Naive thymus-derived CD4-positive, alpha-beta T cell (primary cell): ENCODE measurements around the gene SFI1. TPM values are rescaled to one million over a fixed set of nuclear protein-coding genes. Genes with fewer than 3 reads are reported as not detected.
A peak's percentile ranks its signal among the peaks of the same experiment; 100 is the strongest.
"Not testable (repeated sequence)": the region's sequence is repeated elsewhere in the genome, so short reads cannot be mapped to it uniquely, and the experiment has no call there.

ENCODE experiments used
- ATAC-seq: fragments of 150-1000 bp; cut with Tn5 transposase; 2 replicates; pipeline ENCODE4 v1.10.0; 2021; ENCODE audit warnings: mild to moderate bottlenecking, moderate library complexity
- CTCF ChIA-PET: fragments of 350-600 bp; sonication (Branson Sonifier 250); formaldehyde crosslinking; loops from one replicate; lab custom pipeline; 2021; ENCODE audit warnings: antibody characterized with exemption; lab: Charles Lee
- POLR2A ChIA-PET: fragments of 350-600 bp; sonication (Branson Sonifier 250); formaldehyde crosslinking; loops from one replicate; lab custom pipeline; 2021; ENCODE audit warnings: antibody characterized with exemption, inconsistent platforms; lab: Charles Lee
- DNase-seq, 9 donors: peaks; one replicate each; pipeline versions ENCODE4 v3.0.0 to v3.0.0-alpha.2; 2020 to 2022; ENCODE audit warnings: mixed read lengths in 1 of 9
- H3K27ac ChIP-seq: one replicate; pipeline ENCODE4 v1.7.0; 2013; ENCODE audit warnings: mild to moderate bottlenecking, low read depth, low read length, moderate library complexity
- H3K27me3 ChIP-seq, 2 donors: one replicate each; pipeline ENCODE4 v1.7.0; 2013; ENCODE audit warnings: low read length in 2 of 2, mild to moderate bottlenecking in 2 of 2, moderate library complexity in 2 of 2; ENCODE audit not compliant: control insufficient read depth in 2 of 2, insufficient read depth in 2 of 2
- H3K36me3 ChIP-seq, 3 experiments: 1 replicate in 2 of 3; 2 replicates in 1 of 3; pipeline ENCODE4 v1.7.0; 2013; ENCODE audit warnings: low read length in 3 of 3, mild to moderate bottlenecking in 3 of 3, moderate library complexity in 1 of 3; ENCODE audit not compliant: insufficient read depth in 3 of 3, control insufficient read depth in 2 of 3
- H3K4me1 ChIP-seq, 2 donors: one replicate each; pipeline ENCODE4 v1.7.0; 2013; ENCODE audit warnings: low read length in 2 of 2, mild to moderate bottlenecking in 2 of 2, moderate library complexity in 1 of 2; ENCODE audit not compliant: control insufficient read depth in 2 of 2, insufficient read depth in 2 of 2
- H3K4me3 ChIP-seq: 2 replicates; pipeline ENCODE4 v1.7.0; 2013; ENCODE audit warnings: mild to moderate bottlenecking, low read length
- H3K9me3 ChIP-seq, 3 experiments: 1 replicate in 2 of 3; 2 replicates in 1 of 3; pipeline ENCODE4 v1.7.0; 2013; ENCODE audit warnings: low read length in 3 of 3; ENCODE audit not compliant: control insufficient read depth in 2 of 3
- H3K27ac Mint-ChIP-seq, 9 donors: one replicate each; pipeline ENCODE4 v1.8.0; 2020 to 2022; ENCODE audit warnings: mixed read lengths in 9 of 9, mild to moderate bottlenecking in 8 of 9, moderate library complexity in 5 of 9, inconsistent platforms in 2 of 9
- H3K27me3 Mint-ChIP-seq, 5 donors: one replicate each; pipeline ENCODE4 v1.8.0; 2021 to 2022; ENCODE audit warnings: mixed read lengths in 5 of 5, mild to moderate bottlenecking in 1 of 5
- H3K36me3 Mint-ChIP-seq, 5 donors: one replicate each; pipeline ENCODE4 v1.8.0; 2020 to 2022; ENCODE audit warnings: mixed read lengths in 5 of 5, mild to moderate bottlenecking in 3 of 5, inconsistent platforms in 1 of 5
- H3K4me1 Mint-ChIP-seq, 7 donors: one replicate each; pipeline ENCODE4 v1.8.0; 2020 to 2022; ENCODE audit warnings: mixed read lengths in 7 of 7, mild to moderate bottlenecking in 3 of 7, inconsistent platforms in 1 of 7
- H3K4me3 Mint-ChIP-seq, 10 donors: one replicate each; pipeline ENCODE4 v1.8.0; 2020 to 2022; ENCODE audit warnings: mild to moderate bottlenecking in 10 of 10, mixed read lengths in 10 of 10, moderate library complexity in 6 of 10, inconsistent platforms in 2 of 10
- H3K9me3 Mint-ChIP-seq, 11 donors: one replicate each; pipeline ENCODE4 v1.8.0; 2020 to 2022; ENCODE audit warnings: mixed read lengths in 11 of 11, mild to moderate bottlenecking in 4 of 11, inconsistent platforms in 1 of 11, moderate library complexity in 1 of 11
- intact Hi-C, 2 donors: fragments of 100-400 bp; cut with micrococcal nuclease; formaldehyde crosslinking; loops; one replicate each; pipeline ENCODE4 v1.15.1; 2023
- polyA plus RNA-seq, 2 donors: library from polyadenylated mRNA; unstranded; fragments of 300-500 nt; fragmentation: Illumina TruSeq; gene quantifications; one replicate each; pipeline ENCODE4 v1.2.3, GENCODE V29; 2021
- total RNA-seq, 6 experiments: library from RNA in 5 of 6; stranded (reverse) in 5 of 6; gene quantifications; 1 replicate in 5 of 6; 2 replicates in 1 of 6; pipeline ENCODE4 v1.2.3 and lab custom pipeline; 2021 to 2026

The SFI1 gene
- total and polyA plus RNA-seq, 7 experiments from 2014 or later = 25.9 to 359 (median 253) TPM

GRCh38 chr22:31652088-31652487 is 155.8 kb downstream of the SFI1 start:
- Mint-ChIP-seq H3K4me3 (no peak overlapping the region), H3K9me3 (no peaks in the 10 kb centered on the region), H3K27me3 (no peaks in the 10 kb centered on the region), H3K4me1 (peaks cover 10 to 23% (median 21%) of the 10 kb centered on the region in 7 donors), H3K36me3 (peaks cover 0 to 22% (median 7%) of the 10 kb centered on the region in 5 donors), H3K27ac (no peak overlapping the region)
- Histone ChIP-seq H3K27me3 (no peaks in the 10 kb centered on the region), H3K36me3 (peaks cover 0 to 34% (median 5%) of the 10 kb centered on the region in 3 experiments), H3K9me3 (no peaks in the 10 kb centered on the region), H3K4me3 (no peak overlapping the region), H3K27ac (no peak overlapping the region), H3K4me1 (no peaks in the 10 kb centered on the region)
- intact Hi-C loops = no loop called here
- POLR2A ChIA-PET = no interaction called here
- CTCF ChIA-PET = no interaction called here
- ATAC-seq (no peak), DNase-seq (no peak)

GRCh38 chr22:31652911-31653684 is 156.8 kb downstream of the SFI1 start:
- peaks cover 0 to 23% (median 0%) of the 10 kb centered on the region in 3 experiments for H3K36me3 ChIP-seq
- Mint-ChIP-seq H3K4me3 (no peak overlapping the region), H3K27me3 (no peaks in the 10 kb centered on the region), H3K36me3 (peaks cover 0 to 22% (median 4%) of the 10 kb centered on the region in 5 donors), H3K9me3 (no peaks in the 10 kb centered on the region), H3K27ac (peak overlapping the region in 2 of 9 donors; percentile 32 to 36), H3K4me1 (peaks cover 9 to 29% (median 27%) of the 10 kb centered on the region in 7 donors)
- ChIA-PET CTCF (interaction anchor here (0.6 kb wide), 1 partner anchor 1058 kb away, joined by 4 read pairs; no protein-coding TSS in a partner anchor), POLR2A (no interaction called here)
- no peaks in the 10 kb centered on the region for H3K9me3 ChIP-seq
- DNase-seq (no peak), ATAC-seq (no peak)
- H3K4me3 ChIP-seq = no peak overlapping the region
- H3K27ac ChIP-seq = no peak overlapping the region
- no peaks in the 10 kb centered on the region for H3K4me1 ChIP-seq
- no peaks in the 10 kb centered on the region for H3K27me3 ChIP-seq
- intact Hi-C loops = no loop called here

GRCh38 chr22:31653944-31654343 is 157.6 kb downstream of the SFI1 start:
- no peak overlapping the region for H3K27ac ChIP-seq
- no peaks in the 10 kb centered on the region for H3K4me1 ChIP-seq
- DNase-seq = no peak
- POLR2A ChIA-PET = no interaction called here
- ATAC-seq = no peak
- CTCF ChIA-PET = interaction anchor here (0.6 to 1.0 kb wide), 2 partner anchors 12 to 1059 kb away, joined by 4 read pairs; no protein-coding TSS in a partner anchor
- Mint-ChIP-seq H3K4me3 (no peak overlapping the region), H3K27me3 (no peaks in the 10 kb centered on the region), H3K36me3 (peaks cover 0 to 20% (median 4%) of the 10 kb centered on the region in 5 donors), H3K4me1 (peaks cover 9 to 33% (median 31%) of the 10 kb centered on the region in 7 donors), H3K9me3 (no peaks in the 10 kb centered on the region), H3K27ac (peak overlapping the region in 4 of 9 donors; percentile 27 to 79 (median 30))
- no peaks in the 10 kb centered on the region for H3K9me3 ChIP-seq
- no peak overlapping the region for H3K4me3 ChIP-seq
- peaks cover 0 to 15% (median 0%) of the 10 kb centered on the region in 3 experiments for H3K36me3 ChIP-seq
- intact Hi-C loops = no loop called here
- H3K27me3 ChIP-seq = no peaks in the 10 kb centered on the region

DNA sequence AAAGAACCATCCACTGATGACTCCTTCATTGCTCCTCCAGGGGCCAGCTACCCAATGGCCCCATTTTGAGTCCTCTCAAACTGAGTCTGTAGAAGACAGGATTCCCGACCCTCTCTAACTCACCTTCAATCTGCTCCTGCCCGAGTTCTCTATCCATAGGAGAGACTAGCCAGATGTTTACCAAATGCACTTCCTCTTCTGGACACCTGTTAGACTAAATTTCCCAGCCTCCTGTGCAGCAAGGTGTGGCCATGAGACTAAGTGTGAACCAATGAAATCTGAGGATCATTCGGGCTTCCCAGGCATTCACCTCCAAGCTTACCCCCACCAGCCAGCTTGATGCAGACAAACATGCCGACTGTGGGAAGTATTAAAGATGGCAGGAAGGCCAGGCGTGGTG is 158.1 kb downstream of the SFI1 start:
- no peaks in the 10 kb centered on the region for H3K27me3 ChIP-seq
- Mint-ChIP-seq H3K9me3 (no peaks in the 10 kb centered on the region), H3K4me3 (peak overlapping the region in 1 of 10 donors; percentile 36), H3K27ac (peak overlapping the region in 3 of 9 donors; percentile 27 to 79 (median 65)), H3K4me1 (peaks cover 9 to 37% (median 36%) of the 10 kb centered on the region in 7 donors), H3K36me3 (peaks cover 0 to 15% (median 3%) of the 10 kb centered on the region in 5 donors), H3K27me3 (no peaks in the 10 kb centered on the region)
- no peaks in the 10 kb centered on the region for H3K9me3 ChIP-seq
- peaks cover 0 to 10% (median 0%) of the 10 kb centered on the region in 3 experiments for H3K36me3 ChIP-seq
- ATAC-seq (no peak), DNase-seq (no peak)
- no peak overlapping the region for H3K4me3 ChIP-seq
- ChIA-PET POLR2A (no interaction called here), CTCF (interaction anchor here (1.0 kb wide), 1 partner anchor 11 kb away, joined by 4 read pairs; no protein-coding TSS in a partner anchor)
- no peaks in the 10 kb centered on the region for H3K4me1 ChIP-seq
- intact Hi-C loops = no loop called here
- H3K27ac ChIP-seq = no peak overlapping the region

DNA sequence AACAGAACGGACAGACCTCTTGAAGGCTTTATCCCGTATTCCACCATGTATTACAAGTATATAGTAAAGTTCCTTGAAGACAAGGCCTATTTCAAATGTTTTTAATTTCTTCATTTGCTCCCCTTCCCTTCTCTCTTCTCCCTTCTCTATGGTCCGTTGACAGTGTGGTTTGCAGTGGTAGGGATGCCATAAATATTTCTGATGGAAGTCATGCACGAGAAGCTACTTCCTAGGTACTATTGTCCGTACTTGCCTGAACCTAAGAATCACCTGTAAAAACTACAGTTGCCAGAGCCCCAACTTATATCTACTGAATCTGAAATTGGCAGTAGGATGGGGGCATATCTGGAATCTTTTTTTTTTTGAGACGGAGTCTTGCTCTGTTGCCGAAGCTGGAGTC is 162.9 kb downstream of the SFI1 start:
- Histone ChIP-seq H3K4me3 (no peak overlapping the region), H3K27me3 (no peaks in the 10 kb centered on the region), H3K36me3 (peaks cover 0 to 5% (median 0%) of the 10 kb centered on the region in 3 experiments), H3K4me1 (peaks cover 10 to 14% of the 10 kb centered on the region in 2 donors), H3K27ac (no peak overlapping the region), H3K9me3 (no peaks in the 10 kb centered on the region)
- H3K27me3 Mint-ChIP-seq = no peaks in the 10 kb centered on the region
- peaks cover 0 to 11% (median 0%) of the 10 kb centered on the region in 5 donors for H3K36me3 Mint-ChIP-seq
- POLR2A ChIA-PET = interaction anchor here (0.6 to 0.7 kb wide), 2 partner anchors 21 to 1876 kb away, joined by 3 read pairs; no protein-coding TSS in a partner anchor
- ATAC-seq (no peak), DNase-seq (no peak)
- intact Hi-C loops = no loop called here
- peaks cover 20 to 54% (median 43%) of the 10 kb centered on the region in 7 donors for H3K4me1 Mint-ChIP-seq
- no peaks in the 10 kb centered on the region for H3K9me3 Mint-ChIP-seq
- no peak overlapping the region for H3K27ac Mint-ChIP-seq
- H3K4me3 Mint-ChIP-seq = no peak overlapping the region
- CTCF ChIA-PET = no interaction called here

DNA sequence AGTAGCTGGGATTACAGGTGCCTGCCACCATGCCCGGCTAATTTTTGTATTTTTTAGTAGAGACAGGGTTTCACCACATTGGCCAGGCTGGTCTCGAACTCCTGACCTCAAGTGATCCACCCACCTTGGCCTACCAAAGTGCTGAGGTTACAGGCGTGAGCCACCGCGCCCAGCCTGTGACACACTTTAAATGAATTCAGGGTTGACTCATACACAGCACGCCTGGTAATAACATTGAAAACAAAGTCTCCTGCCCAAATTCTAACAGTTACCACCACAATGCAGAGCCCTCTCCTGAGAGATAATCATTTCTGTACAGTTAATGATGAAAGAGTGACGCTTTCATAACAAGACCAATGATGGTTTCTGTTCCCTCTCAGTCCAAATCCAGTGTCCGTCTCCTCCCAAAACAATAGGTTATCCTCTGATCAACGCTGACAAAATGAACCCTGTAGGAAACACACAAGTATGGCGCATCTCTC is 164.6 kb downstream of the SFI1 start:
- H3K4me3 ChIP-seq = peak overlapping the region; percentile 93
- H3K36me3 Mint-ChIP-seq, H3K9me3 Mint-ChIP-seq, H3K27me3 ChIP-seq, H3K36me3 ChIP-seq, H3K27me3 Mint-ChIP-seq, H3K9me3 ChIP-seq, ATAC-seq: not testable (repeated sequence)
- POLR2A ChIA-PET = interaction anchor here (0.6 to 3.0 kb wide), 8 partner anchors 13 to 218 kb away, joined by 3 to 30 read pairs (median 6); no protein-coding TSS in a partner anchor
- Mint-ChIP-seq H3K4me3 (peak overlapping the region; percentile 90 to 100 (median 98)), H3K4me1 (peaks cover 22 to 53% (median 43%) of the 10 kb centered on the region in 7 donors), H3K27ac (peak overlapping the region; percentile 90 to 100 (median 95))
- CTCF ChIA-PET = interaction anchor here (1.1 kb wide), 1 partner anchor 78 kb away, joined by 3 read pairs; no protein-coding TSS in a partner anchor
- DNase-seq = peak in 1 of 9 donors; percentile 40
- intact Hi-C loops = loop anchor here (5.0 to 10.0 kb wide), 5 partner anchors 314 to 814 kb away; partner anchors contain the start of genes FBXO7 (in 2 of the 2), RFPL2 (in 1 of the 2) and RTCB (in 1 of the 2)
- H3K27ac ChIP-seq = peak overlapping the region; percentile 78
- H3K4me1 ChIP-seq = peaks cover 10 to 18% of the 10 kb centered on the region in 2 donors
